Endothelial cell of umbilical vein (primary cell): ENCODE results near the gene SLC22A25. TPM values are rescaled to one million over a fixed set of nuclear protein-coding genes. Genes with fewer than 3 reads are reported as not detected.
"Not testable (repeated sequence)": the region's sequence is repeated elsewhere in the genome, so short reads cannot be mapped to it uniquely, and the experiment has no call there.

Experiments
- BruUV-seq: library from RNA; stranded (reverse); fragments of 400-500 nt; replicated peaks from 2 replicates; lab custom pipeline; 2021; lab: Mats Ljungman, UMichigan
- CTCF ChIA-PET: fragments of 300-600, 350-600 bp; sonication (Branson Sonifier 250); formaldehyde crosslinking; loops from one replicate; lab custom pipeline; 2021; ENCODE audit warnings: antibody characterized with exemption, inconsistent platforms; lab: Charles Lee
- POLR2A ChIA-PET: fragments of 300-600, 350-600 bp; sonication (Branson Sonifier 250); formaldehyde crosslinking; loops from one replicate; lab custom pipeline; 2021; ENCODE audit warnings: antibody characterized with exemption, inconsistent platforms; lab: Charles Lee
- DNase-seq: peaks from one replicate; pipeline ENCODE4 v3.0.0-alpha.2; 2011; ENCODE audit warnings: low read depth, low spot score
- FAIRE-seq: peaks from 2 replicates; lab custom pipeline; 2011; peaks lifted over from hg19 to GRCh38; lab: Jason Lieb, UNC
- H2AFZ ChIP-seq: 2 replicates; pipeline ENCODE4 v1.6.0; 2012; ENCODE audit warnings: low read depth, low read length, control low read depth, inconsistent platforms
- H3K27ac ChIP-seq: 2 replicates; pipeline ENCODE4 v1.5.1; 2011; ENCODE audit warnings: low read depth, mild to moderate bottlenecking, control low read depth, low read length, moderate library complexity; ENCODE audit not compliant: insufficient read depth
- H3K27me3 ChIP-seq, 2 experiments: 2 replicates each; pipeline versions ENCODE4 v1.6.0 to v1.6.1; 2011; ENCODE audit warnings: low read length in 2 of 2, mixed read lengths in 1 of 2; ENCODE audit not compliant: control insufficient read depth in 2 of 2, insufficient read depth in 2 of 2
- H3K36me3 ChIP-seq, 2 experiments: 2 replicates in 1 of 2; 3 replicates in 1 of 2; pipeline ENCODE4 v1.5.1; 2011; ENCODE audit warnings: low read length in 2 of 2, mild to moderate bottlenecking in 1 of 2, moderate library complexity in 1 of 2; ENCODE audit not compliant: control insufficient read depth in 2 of 2, insufficient read depth in 2 of 2; ENCODE audit errors: extremely low read depth in 1 of 2
- H3K4me1 ChIP-seq: 3 replicates; pipeline ENCODE4 v1.5.1; 2011; ENCODE audit warnings: mild to moderate bottlenecking, low read length; ENCODE audit not compliant: control insufficient read depth, insufficient read depth; ENCODE audit errors: extremely low read depth
- H3K4me2 ChIP-seq: 2 replicates; pipeline ENCODE4 v1.6.1; 2011; ENCODE audit warnings: low read length, control low read depth, mixed read lengths; ENCODE audit not compliant: insufficient read depth
- H3K4me3 ChIP-seq, 3 experiments: fragments of 200-600 bp in 1 of 3; sonication (generic), shearing (Covaris generic) in 1 of 3; replicated peaks in 1 of 3; 2 replicates each; pipeline ENCODE4 v1.5.1; 2011 to 2016; ENCODE audit warnings: control low read depth in 3 of 3, low read length in 3 of 3, mild to moderate bottlenecking in 2 of 3, inconsistent platforms in 1 of 3, low read depth in 1 of 3, moderate library complexity in 1 of 3; ENCODE audit not compliant: insufficient read depth in 1 of 3
- H3K79me2 ChIP-seq: 2 replicates; pipeline ENCODE4 v1.6.0; 2012; ENCODE audit warnings: low read length, inconsistent platforms; ENCODE audit not compliant: control insufficient read depth, insufficient read depth
- H3K9ac ChIP-seq: replicated peaks from 2 replicates; pipeline ENCODE3; 2011; ENCODE audit warnings: low read length, control low read depth; ENCODE audit not compliant: insufficient read depth; ENCODE audit errors: extremely low read depth
- H3K9me1 ChIP-seq: replicated peaks from 3 replicates; pipeline ENCODE4 v1.6.0; 2011; ENCODE audit warnings: mild to moderate bottlenecking, low read length; ENCODE audit not compliant: control insufficient read depth, insufficient read depth; ENCODE audit errors: extremely low read depth
- H3K9me3 ChIP-seq: replicated peaks from 2 replicates; pipeline ENCODE4 v1.5.1; 2012; ENCODE audit warnings: low read length, inconsistent platforms; ENCODE audit not compliant: control insufficient read depth, insufficient read depth
- H4K20me1 ChIP-seq: replicated peaks from 2 replicates; pipeline ENCODE3; 2011; ENCODE audit warnings: mild to moderate bottlenecking, low read length; ENCODE audit not compliant: control insufficient read depth, insufficient read depth; ENCODE audit errors: extremely low read depth
- EZH2 ChIP-seq: IDR thresholded peaks from 2 replicates; pipeline ENCODE4 v1.6.1; 2012; ENCODE audit warnings: borderline replicate concordance, low read depth, mild to moderate bottlenecking, moderate library complexity, low read length, inconsistent platforms; ENCODE audit not compliant: severe bottlenecking
- FOS ChIP-seq: IDR thresholded peaks from 2 replicates; pipeline ENCODE4 v1.6.1; 2011; ENCODE audit warnings: mild to moderate bottlenecking, low read length, moderate library complexity, borderline replicate concordance; ENCODE audit not compliant: insufficient read depth
- GATA2 ChIP-seq: IDR thresholded peaks from 2 replicates; pipeline ENCODE4 v1.7.0; 2011; ENCODE audit warnings: low read depth, mild to moderate bottlenecking, moderate library complexity, mixed read lengths, low read length; ENCODE audit not compliant: insufficient read length, insufficient read depth
- JUN ChIP-seq: IDR thresholded peaks from 2 replicates; pipeline ENCODE4 v1.6.1; 2011; ENCODE audit warnings: borderline replicate concordance, low read depth; ENCODE audit not compliant: insufficient read length, insufficient read depth
- MYC ChIP-seq: IDR thresholded peaks from one replicate; pipeline ENCODE4 v1.6.1; 2011; ENCODE audit warnings: mild to moderate bottlenecking, low read depth, low read length
- POLR2A ChIP-seq: IDR thresholded peaks from 2 replicates; pipeline ENCODE4 v1.6.1; 2012; ENCODE audit warnings: low read depth, mild to moderate bottlenecking, control low read depth, low read length
- POLR2AphosphoS5 ChIP-seq: IDR thresholded peaks from 2 replicates; pipeline ENCODE4 v1.6.1; 2012; ENCODE audit warnings: low read depth, mild to moderate bottlenecking, control low read depth, low read length, moderate library complexity; ENCODE audit not compliant: insufficient read depth
- dilution Hi-C: fragments of 300-500 bp; cut with MboI; formaldehyde crosslinking; loops from one replicate; pipeline ENCODE4 v1.15.0; 2019; ENCODE audit warnings: low sequenced_read_pairs; ENCODE audit not compliant: extremely low pct_ligation_motif_present
- intact Hi-C: fragments of 100-400 bp; cut with micrococcal nuclease; formaldehyde crosslinking; loops from one replicate; pipeline ENCODE4 v1.10.0; 2022
- polyA plus RNA-seq, 4 experiments: library from polyadenylated mRNA; depleted of rRNA in 3 of 4; stranded (reverse) in 3 of 4; unstranded in 1 of 4; fragments of >200 nt; gene quantifications; 2 replicates each; pipeline versions ENCODE4 v1.2.1 to v1.2.3, GENCODE V29; 2011 to 2012; ENCODE audit warnings: missing spikeins in 1 of 4
- total RNA-seq: library from RNA; stranded (reverse); gene quantifications from 2 replicates; pipeline ENCODE4 v1.2.3, GENCODE V29; 2021
- TF ChIP-seq, protein P1 (sequence below): IDR thresholded peaks from 2 replicates; pipeline ENCODE4 v1.6.1; 2011; ENCODE audit not compliant: insufficient read depth, insufficient read length
- TF ChIP-seq, protein P2 (sequence below), 2 donors: IDR thresholded peaks; 1 replicate in 1 of 2; 2 replicates in 1 of 2; pipeline ENCODE4 v1.5.1; 2011; ENCODE audit warnings: low read length in 2 of 2, mild to moderate bottlenecking in 2 of 2, moderate library complexity in 2 of 2, control low read depth in 1 of 2, inconsistent platforms in 1 of 2, low read depth in 1 of 2; ENCODE audit not compliant: insufficient read depth in 1 of 2; ENCODE audit errors: extremely low read depth in 1 of 2

The SLC22A25 gene
- total and polyA plus RNA-seq, 2 donors (not counting 3 experiments of a cell fraction or from before 2014, with no cell fraction given): not detected

DNA sequence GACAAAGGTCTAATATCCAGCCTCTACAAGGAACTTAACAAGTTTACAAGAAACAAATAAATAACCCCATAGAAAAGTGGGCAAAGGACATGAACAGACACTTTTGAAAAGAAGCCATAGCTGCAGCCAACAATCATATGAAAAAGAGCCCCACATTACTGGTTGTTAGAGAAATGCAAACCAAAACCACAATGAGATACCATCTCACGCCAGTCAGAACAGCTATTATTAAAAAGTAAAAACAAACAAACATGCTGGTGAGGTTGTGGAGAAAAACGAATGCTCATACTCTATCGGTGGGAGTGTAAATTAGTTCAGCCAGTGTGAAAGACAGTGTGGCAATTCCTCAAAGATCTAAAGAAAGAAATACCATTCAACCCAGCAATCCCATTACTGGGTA, 5.6 kb upstream of the SLC22A25 start:
- H2AFZ ChIP-seq: no peak overlapping the region
- H3K27ac ChIP-seq: no peak overlapping the region
- no peak overlapping the region for H3K4me2 ChIP-seq
- H3K27me3 ChIP-seq: no peaks in the 10 kb centered on the region
- H3K9me1 ChIP-seq: no peaks in the 10 kb centered on the region
- no peaks in the 10 kb centered on the region for H3K79me2 ChIP-seq
- no peak overlapping the region for H3K4me3 ChIP-seq
- dilution Hi-C loops: no loop called here
- DNase-seq (no peak), FAIRE-seq (no peak)
- H3K36me3 ChIP-seq: no peaks in the 10 kb centered on the region
- CTCF ChIA-PET: no interaction called here
- H3K9me3 ChIP-seq: no peaks in the 10 kb centered on the region
- H3K9ac ChIP-seq: no peak overlapping the region
- H4K20me1 ChIP-seq: no peaks in the 10 kb centered on the region
- H3K4me1 ChIP-seq: no peaks in the 10 kb centered on the region
- no TSS peak for BruUV-seq
- TF ChIP-seq MYC (no peak), GATA2 (no peak), EZH2 (no peak), POLR2AphosphoS5 (no peak), POLR2A (no peak), JUN (no peak), FOS (no peak)
- TF ChIP-seq, protein P1, sequence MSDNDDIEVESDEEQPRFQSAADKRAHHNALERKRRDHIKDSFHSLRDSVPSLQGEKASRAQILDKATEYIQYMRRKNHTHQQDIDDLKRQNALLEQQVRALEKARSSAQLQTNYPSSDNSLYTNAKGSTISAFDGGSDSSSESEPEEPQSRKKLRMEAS: no peak
- TF ChIP-seq, protein P2, sequence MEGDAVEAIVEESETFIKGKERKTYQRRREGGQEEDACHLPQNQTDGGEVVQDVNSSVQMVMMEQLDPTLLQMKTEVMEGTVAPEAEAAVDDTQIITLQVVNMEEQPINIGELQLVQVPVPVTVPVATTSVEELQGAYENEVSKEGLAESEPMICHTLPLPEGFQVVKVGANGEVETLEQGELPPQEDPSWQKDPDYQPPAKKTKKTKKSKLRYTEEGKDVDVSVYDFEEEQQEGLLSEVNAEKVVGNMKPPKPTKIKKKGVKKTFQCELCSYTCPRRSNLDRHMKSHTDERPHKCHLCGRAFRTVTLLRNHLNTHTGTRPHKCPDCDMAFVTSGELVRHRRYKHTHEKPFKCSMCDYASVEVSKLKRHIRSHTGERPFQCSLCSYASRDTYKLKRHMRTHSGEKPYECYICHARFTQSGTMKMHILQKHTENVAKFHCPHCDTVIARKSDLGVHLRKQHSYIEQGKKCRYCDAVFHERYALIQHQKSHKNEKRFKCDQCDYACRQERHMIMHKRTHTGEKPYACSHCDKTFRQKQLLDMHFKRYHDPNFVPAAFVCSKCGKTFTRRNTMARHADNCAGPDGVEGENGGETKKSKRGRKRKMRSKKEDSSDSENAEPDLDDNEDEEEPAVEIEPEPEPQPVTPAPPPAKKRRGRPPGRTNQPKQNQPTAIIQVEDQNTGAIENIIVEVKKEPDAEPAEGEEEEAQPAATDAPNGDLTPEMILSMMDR (IDR thresholded peaks at IDR 0.05; ENCODE audit: extremely low read depth in 1 of 2, insufficient read depth in 1 of 2, low read depth in 1 of 2, low read length in 2 of 2): no peak
- intact Hi-C loops: no loop called here
- POLR2A ChIA-PET: no interaction called here

DNA sequence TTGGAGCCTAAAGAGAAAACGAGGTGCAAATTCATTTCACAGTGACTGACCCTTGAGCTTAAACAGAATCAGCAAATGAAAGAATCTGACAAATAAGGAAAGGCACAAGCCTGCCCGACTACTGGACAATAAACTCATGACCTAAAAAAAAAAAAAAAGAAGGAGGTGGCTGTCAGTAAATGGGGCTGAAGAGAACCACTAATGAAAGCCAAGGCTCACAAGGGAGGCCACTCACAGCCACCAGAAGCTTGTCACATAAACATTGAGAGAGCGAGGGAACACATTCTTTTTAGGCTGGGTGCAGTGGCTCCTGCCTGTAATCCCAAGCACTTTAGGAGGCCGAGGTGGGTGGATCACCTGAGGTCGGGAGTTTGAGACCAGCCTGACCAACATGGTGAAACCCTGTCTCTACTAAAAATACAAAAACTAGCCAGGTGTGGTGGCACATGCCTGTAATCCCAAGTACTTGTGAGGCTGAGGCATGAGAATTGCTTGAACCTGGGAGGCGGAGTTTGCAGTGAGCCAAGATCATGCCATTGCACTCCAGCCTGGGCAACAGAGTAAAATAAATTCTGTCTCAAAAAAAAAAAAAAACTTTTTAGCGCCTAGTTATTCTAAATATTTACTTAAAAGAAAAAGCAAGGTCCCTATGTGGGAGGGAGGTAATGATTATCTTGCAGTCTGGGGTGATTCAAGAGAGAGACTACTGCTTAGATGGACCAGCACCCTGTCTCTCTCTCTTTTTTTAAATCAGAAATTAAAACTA, 4.0 kb upstream of the SLC22A25 start:
- dilution Hi-C loops, CTCF ChIA-PET: not testable (repeated sequence)

More for the DNA sequence above, 4.0 kb upstream of the SLC22A25 start:
- H3K27me3 ChIP-seq, H3K4me2 ChIP-seq, H3K79me2 ChIP-seq, POLR2A ChIA-PET, H4K20me1 ChIP-seq, H3K9me1 ChIP-seq, H3K27ac ChIP-seq, DNase-seq, intact Hi-C loops, FAIRE-seq, H3K4me3 ChIP-seq, H3K36me3 ChIP-seq, BruUV-seq, H3K4me1 ChIP-seq, H3K9me3 ChIP-seq, H3K9ac ChIP-seq, H2AFZ ChIP-seq: not testable (repeated sequence)
